Measurements from ENCODE around the gene MRM1.

GRCh38 chr17:36614933-36615332, 13.6 kb downstream of the MRM1 start:
- TF ChIP-seq CTCF (conservative IDR thresholded peaks at IDR 0.05; ENCODE audit: low read depth in 2 of 2) = no peak
- TF ChIP-seq CREB1 (CRISPR knock-in tag; IDR thresholded peaks at IDR 0.05; ENCODE audit: low read depth) = no peak
- TF ChIP-seq EZH2 (IDR thresholded peaks at IDR 0.05; ENCODE audit: low read depth, unreplicated experiment) = no peak
- no peak for TF ChIP-seq REST (IDR thresholded peaks at IDR 0.05; ENCODE audit: unreplicated experiment)
- TF ChIP-seq JUNB (IDR thresholded peaks at IDR 0.05; ENCODE audit: unreplicated experiment) = no peak
- TF ChIP-seq ETS1 (IDR thresholded peaks at IDR 0.05) = no peak
- no peak for TF ChIP-seq EZH2phosphoT487 (IDR thresholded peaks at IDR 0.05; ENCODE audit: unreplicated experiment)
- TF ChIP-seq POLR2AphosphoS5 (IDR thresholded peaks at IDR 0.05; ENCODE audit: low read depth) = no peak
- no peak for TF ChIP-seq ZNF114 (CRISPR knock-in tag; IDR thresholded peaks at IDR 0.05)
